Ascending aorta (tissue), 2 donors: ENCODE data around the gene CCDC177. TPM values are rescaled to one million over a fixed set of nuclear protein-coding genes. Genes with fewer than 3 reads are reported as not detected.

Source experiments
- DNase-seq, 2 donors: peaks; one replicate each; pipeline ENCODE4 v3.0.0-alpha.2; 2019; ENCODE audit warnings: low spot score in 2 of 2
- H3K27ac ChIP-seq, 2 donors: fragments of 200-600 bp; sonication (generic); one replicate each; pipeline ENCODE4 v1.5.1; 2016 to 2017; ENCODE audit warnings: mild to moderate bottlenecking in 1 of 2
- H3K27me3 ChIP-seq: fragments of 200-600 bp; sonication (generic); one replicate; pipeline ENCODE4 v1.5.1; 2017
- H3K36me3 ChIP-seq, 2 donors: fragments of 200-600 bp; sonication (generic); one replicate each; pipeline ENCODE4 v1.5.1; 2016
- H3K4me1 ChIP-seq, 2 donors: fragments of 200-600 bp; sonication (generic); one replicate each; pipeline ENCODE4 v1.5.1; 2016 to 2017; ENCODE audit warnings: mild to moderate bottlenecking in 1 of 2
- H3K4me3 ChIP-seq, 2 donors: fragments of 200-600 bp; sonication (generic); one replicate each; pipeline ENCODE4 v1.5.1; 2016 to 2017; ENCODE audit warnings: mild to moderate bottlenecking in 1 of 2
- H3K9me3 ChIP-seq, 2 donors: fragments of 200-600 bp; sonication (generic); one replicate each; pipeline ENCODE4 v1.5.1; 2016
- intact Hi-C: fragments of 100-400 bp; cut with DNase I; formaldehyde crosslinking; loops from one replicate; pipeline ENCODE4 v1.15.1; 2023
- total RNA-seq: library from RNA; depleted of rRNA; stranded (reverse); fragments of >200 nt; gene quantifications from one replicate; pipeline ENCODE4 v1.1.0, GENCODE V29; 2016
- TF ChIP-seq, protein P1 (sequence below), 3 experiments: fragments of 200-600 bp in 2 of 3; fragments of 450-650 bp in 1 of 3; sonication (generic) in 2 of 3; IDR thresholded peaks; one replicate each; pipeline ENCODE4 v1.5.1; 2016 to 2019; ENCODE audit warnings: antibody characterized with exemption in 3 of 3, mild to moderate bottlenecking in 1 of 3, moderate library complexity in 1 of 3

CCDC177 gene
- total RNA-seq, 1 donor from 2014 or later: not detected

DNA sequence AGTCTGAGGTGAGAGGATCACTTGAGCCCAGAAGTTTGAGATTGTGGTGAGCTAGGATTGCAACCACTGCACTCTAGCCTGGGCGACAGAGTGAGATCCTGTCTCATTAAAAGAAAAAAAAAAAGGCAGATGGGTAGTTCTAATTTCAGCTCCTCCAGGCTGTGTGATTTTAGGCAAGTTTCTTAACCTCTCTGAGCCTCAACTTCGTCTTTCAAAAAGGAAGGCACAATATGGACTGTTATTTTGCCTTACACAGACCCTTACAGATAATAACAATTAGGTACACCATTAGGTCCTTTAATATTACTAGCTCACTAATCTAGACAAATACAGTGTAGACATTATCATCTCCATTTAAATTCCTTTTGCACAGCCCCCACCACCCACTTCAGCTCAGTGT lies 4.8 kb upstream of the CCDC177 start:
- Histone ChIP-seq H3K4me3 (no peak overlapping the region), H3K9me3 (no peaks in the 10 kb centered on the region), H3K27ac (no peak overlapping the region), H3K4me1 (peaks cover under 1% of the 10 kb centered on the region in 2 donors), H3K27me3 (no peaks in the 10 kb centered on the region), H3K36me3 (no peaks in the 10 kb centered on the region)
- no peak for DNase-seq
- TF ChIP-seq, protein P1, sequence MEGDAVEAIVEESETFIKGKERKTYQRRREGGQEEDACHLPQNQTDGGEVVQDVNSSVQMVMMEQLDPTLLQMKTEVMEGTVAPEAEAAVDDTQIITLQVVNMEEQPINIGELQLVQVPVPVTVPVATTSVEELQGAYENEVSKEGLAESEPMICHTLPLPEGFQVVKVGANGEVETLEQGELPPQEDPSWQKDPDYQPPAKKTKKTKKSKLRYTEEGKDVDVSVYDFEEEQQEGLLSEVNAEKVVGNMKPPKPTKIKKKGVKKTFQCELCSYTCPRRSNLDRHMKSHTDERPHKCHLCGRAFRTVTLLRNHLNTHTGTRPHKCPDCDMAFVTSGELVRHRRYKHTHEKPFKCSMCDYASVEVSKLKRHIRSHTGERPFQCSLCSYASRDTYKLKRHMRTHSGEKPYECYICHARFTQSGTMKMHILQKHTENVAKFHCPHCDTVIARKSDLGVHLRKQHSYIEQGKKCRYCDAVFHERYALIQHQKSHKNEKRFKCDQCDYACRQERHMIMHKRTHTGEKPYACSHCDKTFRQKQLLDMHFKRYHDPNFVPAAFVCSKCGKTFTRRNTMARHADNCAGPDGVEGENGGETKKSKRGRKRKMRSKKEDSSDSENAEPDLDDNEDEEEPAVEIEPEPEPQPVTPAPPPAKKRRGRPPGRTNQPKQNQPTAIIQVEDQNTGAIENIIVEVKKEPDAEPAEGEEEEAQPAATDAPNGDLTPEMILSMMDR (IDR thresholded peaks at IDR 0.05): no peak
- intact Hi-C loops: no loop called here

GRCh38 chr14:69574954-69575295 lies 254 bp upstream of the CCDC177 start:
- Histone ChIP-seq H3K4me3 (peak overlapping the region in 1 of 2 donors; percentile 40), H3K36me3 (no peaks in the 10 kb centered on the region), H3K27me3 (peaks cover 25% of the 10 kb centered on the region), H3K4me1 (peaks cover 9 to 19% of the 10 kb centered on the region in 2 donors), H3K9me3 (no peaks in the 10 kb centered on the region), H3K27ac (no peak overlapping the region)
- no peak for DNase-seq
- TF ChIP-seq, protein P1 (IDR thresholded peaks at IDR 0.05): no peak
- intact Hi-C loops: no loop called here

- no peaks in the 10 kb centered on the region for H3K36me3 ChIP-seq
- TF ChIP-seq, protein P1 (IDR thresholded peaks at IDR 0.05): no peak
- H3K27ac ChIP-seq: no peak overlapping the region
- peaks cover 25% of the 10 kb centered on the region for H3K27me3 ChIP-seq
- H3K4me3 ChIP-seq: peak overlapping the region; percentile 18 to 68
- H3K4me1 ChIP-seq: peaks cover 9 to 19% of the 10 kb centered on the region in 2 donors
- no peaks in the 10 kb centered on the region for H3K9me3 ChIP-seq
- intact Hi-C loops: no loop called here
- DNase-seq: no peak
Observed at GRCh38 chr14:69573831-69574262, 824 bp downstream of the CCDC177 start.

DNA sequence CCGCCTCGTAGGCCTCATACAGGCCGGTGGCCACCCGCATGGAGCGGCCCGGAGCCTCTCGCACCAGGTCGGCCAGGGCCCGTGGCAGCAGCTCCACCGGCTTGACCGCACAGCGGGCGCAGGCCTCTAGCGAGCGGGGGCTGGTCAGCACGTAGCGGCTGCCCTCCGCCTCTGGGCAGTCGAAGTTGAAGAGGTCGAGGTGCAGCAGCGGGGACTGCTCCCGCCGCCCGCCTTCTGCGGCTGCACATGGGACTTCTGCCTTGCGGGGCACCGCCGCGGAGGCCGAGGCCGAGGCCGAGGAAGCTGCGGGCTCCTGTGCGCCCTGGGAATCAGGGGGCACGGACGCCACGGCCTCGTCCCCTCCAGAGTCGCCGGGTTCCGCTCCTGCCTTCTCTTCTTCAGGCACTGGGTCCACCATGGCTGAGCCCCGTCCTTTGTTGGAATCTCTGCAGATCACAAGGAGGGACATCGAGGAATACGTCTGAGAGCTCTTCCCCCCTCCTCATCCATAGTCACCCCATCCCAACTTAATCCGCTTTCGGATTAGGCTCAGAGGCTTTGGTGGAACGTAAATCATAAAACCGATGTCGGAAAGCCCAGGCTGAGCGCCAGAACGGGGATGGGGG lies 1.4 kb downstream of the CCDC177 start:
- peak overlapping the region; percentile 18 to 68 for H3K4me3 ChIP-seq
- DNase-seq: no peak
- H3K27me3 ChIP-seq: peaks cover 25% of the 10 kb centered on the region
- H3K36me3 ChIP-seq: no peaks in the 10 kb centered on the region
- intact Hi-C loops: no loop called here
- peaks cover 9 to 19% of the 10 kb centered on the region in 2 donors for H3K4me1 ChIP-seq
- no peak overlapping the region for H3K27ac ChIP-seq
- no peaks in the 10 kb centered on the region for H3K9me3 ChIP-seq
- TF ChIP-seq, protein P1 (IDR thresholded peaks at IDR 0.05): no peak

- intact Hi-C loops: no loop called here
- H3K36me3 ChIP-seq: no peaks in the 10 kb centered on the region
- no peak for DNase-seq
- H3K27me3 ChIP-seq: peaks cover 25% of the 10 kb centered on the region
- peak overlapping the region; percentile 56 to 68 for H3K4me3 ChIP-seq
- TF ChIP-seq, protein P1 (IDR thresholded peaks at IDR 0.05): no peak
- H3K4me1 ChIP-seq: peaks cover 9 to 19% of the 10 kb centered on the region in 2 donors
- no peaks in the 10 kb centered on the region for H3K9me3 ChIP-seq
- no peak overlapping the region for H3K27ac ChIP-seq
Observed at GRCh38 chr14:69572841-69573135, 1.9 kb downstream of the CCDC177 start.
